ENCODE results near the gene DCAF8L2. TPM values are rescaled to one million over a fixed set of nuclear protein-coding genes. Genes with fewer than 3 reads are reported as not detected.
"Not testable (repeated sequence)": the region's sequence is repeated elsewhere in the genome, so short reads cannot be mapped to it uniquely, and the experiment has no call there.

DCAF8L2 gene
- total RNA-seq, 1 donor from 2014 or later, result not detected

GRCh38 chrX:27746516-27746915 is 156.4 kb downstream of the DCAF8L2 start:
- H3K27ac Mint-ChIP-seq (ENCODE audit: unreplicated experiment), result no peak overlapping the region
- no peak for DNase-seq (ENCODE audit: low read depth, low spot score)
- no peak for TF ChIP-seq CTCF (conservative IDR thresholded peaks at IDR 0.05)
- H3K4me1 Mint-ChIP-seq, result no peaks in the 10 kb centered on the region
- H3K36me3 Mint-ChIP-seq (ENCODE audit: low read depth), result no peaks in the 10 kb centered on the region
- H3K27me3 Mint-ChIP-seq (ENCODE audit: low read depth), result no peaks in the 10 kb centered on the region
- no peak overlapping the region for H3K4me3 Mint-ChIP-seq
- H3K9me3 Mint-ChIP-seq, result peaks cover 8% of the 10 kb centered on the region

- not testable (repeated sequence) for H3K9me3 Mint-ChIP-seq; H3K4me1 Mint-ChIP-seq; H3K36me3 Mint-ChIP-seq (ENCODE audit: low read depth); H3K4me3 Mint-ChIP-seq; H3K27me3 Mint-ChIP-seq (ENCODE audit: low read depth); H3K27ac Mint-ChIP-seq (ENCODE audit: unreplicated experiment); DNase-seq (ENCODE audit: low read depth, low spot score)
Observed at GRCh38 chrX:27750298-27750697, 160.2 kb downstream of the DCAF8L2 start.

- Mint-ChIP-seq H3K27ac (ENCODE audit: unreplicated experiment) (no peak overlapping the region), H3K4me3 (no peak overlapping the region), H3K4me1 (no peaks in the 10 kb centered on the region), H3K9me3 (peaks cover 16% of the 10 kb centered on the region), H3K36me3 (ENCODE audit: low read depth) (peaks cover 3% of the 10 kb centered on the region), H3K27me3 (ENCODE audit: low read depth) (no peaks in the 10 kb centered on the region)
- TF ChIP-seq CTCF (conservative IDR thresholded peaks at IDR 0.05), result no peak
- no peak for DNase-seq (ENCODE audit: low read depth, low spot score)
Observed at GRCh38 chrX:27751976-27752375, 161.8 kb downstream of the DCAF8L2 start.

- no peaks in the 10 kb centered on the region for H3K27me3 Mint-ChIP-seq (ENCODE audit: low read depth)
- DNase-seq (ENCODE audit: low read depth, low spot score), result no peak
- H3K27ac Mint-ChIP-seq (ENCODE audit: unreplicated experiment), result no peak overlapping the region
- TF ChIP-seq CTCF (conservative IDR thresholded peaks at IDR 0.05), result no peak
- peaks cover 6% of the 10 kb centered on the region for H3K9me3 Mint-ChIP-seq
- no peaks in the 10 kb centered on the region for H3K36me3 Mint-ChIP-seq (ENCODE audit: low read depth)
- H3K4me3 Mint-ChIP-seq, result no peak overlapping the region
- no peaks in the 10 kb centered on the region for H3K4me1 Mint-ChIP-seq
Observed at GRCh38 chrX:27765718-27766117, 175.6 kb downstream of the DCAF8L2 start.

- DNase-seq (ENCODE audit: low read depth, low spot score), result no peak
- H3K4me1 Mint-ChIP-seq, result no peaks in the 10 kb centered on the region
- no peak overlapping the region for H3K27ac Mint-ChIP-seq (ENCODE audit: unreplicated experiment)
- H3K36me3 Mint-ChIP-seq (ENCODE audit: low read depth), result no peaks in the 10 kb centered on the region
- H3K27me3 Mint-ChIP-seq (ENCODE audit: low read depth), result no peaks in the 10 kb centered on the region
- H3K9me3 Mint-ChIP-seq, result peaks cover 3% of the 10 kb centered on the region
- no peak for TF ChIP-seq CTCF (conservative IDR thresholded peaks at IDR 0.05)
- no peak overlapping the region for H3K4me3 Mint-ChIP-seq
Observed at GRCh38 chrX:27767387-27767786, 177.2 kb downstream of the DCAF8L2 start.

GRCh38 chrX:27775984-27776383 is 185.8 kb downstream of the DCAF8L2 start:
- Mint-ChIP-seq H3K36me3 (ENCODE audit: low read depth) (no peaks in the 10 kb centered on the region), H3K27ac (ENCODE audit: unreplicated experiment) (no peak overlapping the region), H3K27me3 (ENCODE audit: low read depth) (no peaks in the 10 kb centered on the region), H3K9me3 (no peaks in the 10 kb centered on the region), H3K4me3 (no peak overlapping the region), H3K4me1 (no peaks in the 10 kb centered on the region)
- no peak for TF ChIP-seq CTCF (conservative IDR thresholded peaks at IDR 0.05)
- no peak for DNase-seq (ENCODE audit: low read depth, low spot score)
